MM.1S (cell line): ENCODE data around the gene LMTK3.

Source experiments
- DNase-seq: peaks from one replicate; pipeline ENCODE4 v3.0.0-alpha.2; 2015
- H2AFZ ChIP-seq: fragments of 300-600 bp; sonication (generic); 2 replicates; pipeline ENCODE4 v1.6.0; 2016; ENCODE audit warnings: antibody characterized with exemption, low read length
- H3F3A ChIP-seq: fragments of 300-600 bp; sonication (generic); 2 replicates; pipeline ENCODE4 v1.6.1; 2016; ENCODE audit warnings: mild to moderate bottlenecking, antibody characterized with exemption, low read length, moderate library complexity, mixed read lengths; ENCODE audit not compliant: insufficient read depth
- H3K27ac ChIP-seq: fragments of 300-600 bp; sonication (generic); 2 replicates; pipeline ENCODE4 v1.5.1; 2016; ENCODE audit warnings: mild to moderate bottlenecking, low read length
- H3K27me3 ChIP-seq: fragments of 300-600 bp; sonication (generic); replicated peaks from 2 replicates; pipeline ENCODE4 v1.6.0; 2016; ENCODE audit warnings: low read length; ENCODE audit not compliant: insufficient read depth
- H3K36me3 ChIP-seq: fragments of 300-600 bp; sonication (generic); replicated peaks from 2 replicates; pipeline ENCODE4 v1.6.1; 2016; ENCODE audit warnings: mild to moderate bottlenecking, low read length, mixed read lengths; ENCODE audit not compliant: insufficient read depth
- H3K4me1 ChIP-seq: fragments of 300-600 bp; sonication (generic); 2 replicates; pipeline ENCODE4 v1.6.1; 2016; ENCODE audit warnings: low read length, mixed read lengths
- H3K4me2 ChIP-seq: fragments of 300-600 bp; sonication (generic); 2 replicates; pipeline ENCODE4 v1.6.0; 2016; ENCODE audit warnings: low read depth, low read length
- H3K4me3 ChIP-seq: fragments of 300-600 bp; sonication (generic); 2 replicates; pipeline ENCODE4 v1.5.1; 2016; ENCODE audit warnings: low read length, mixed read lengths
- H3K79me2 ChIP-seq: fragments of 300-600 bp; sonication (generic); 2 replicates; pipeline ENCODE4 v1.6.1; 2016; ENCODE audit warnings: mixed run types, low read length, mixed read lengths
- H3K9ac ChIP-seq: fragments of 300-600 bp; sonication (generic); 2 replicates; pipeline ENCODE4 v1.6.1; 2016; ENCODE audit warnings: low read length, mixed read lengths
- H3K9me2 ChIP-seq: fragments of 300-600 bp; sonication (generic); replicated peaks from 2 replicates; pipeline ENCODE4 v1.6.1; 2016; ENCODE audit warnings: mild to moderate bottlenecking, low read length, mixed read lengths; ENCODE audit not compliant: insufficient read depth
- H3K9me3 ChIP-seq: fragments of 300-600 bp; sonication (generic); replicated peaks from 2 replicates; pipeline ENCODE4 v1.6.1; 2016; ENCODE audit warnings: mild to moderate bottlenecking, low read length, mixed read lengths; ENCODE audit not compliant: insufficient read depth
- H4K20me1 ChIP-seq: fragments of 300-600 bp; sonication (generic); 2 replicates; pipeline ENCODE4 v1.6.1; 2016; ENCODE audit warnings: mild to moderate bottlenecking, low read length, moderate library complexity, mixed read lengths; ENCODE audit not compliant: insufficient read depth
- EZH2 ChIP-seq: fragments of 300-600 bp; sonication (generic); optimal IDR thresholded peaks from 2 replicates; pipeline ENCODE3; 2017; ENCODE audit warnings: low read depth, mild to moderate bottlenecking, antibody characterized with exemption, low read length, mixed read lengths
- EZH2phosphoT487 ChIP-seq: fragments of 300-600 bp; sonication (generic); IDR thresholded peaks from 2 replicates; pipeline ENCODE4 v1.6.1; 2018; ENCODE audit warnings: antibody characterized with exemption, low read length
- TF ChIP-seq, protein P1 (sequence below): fragments of 300-600 bp; sonication (generic); IDR thresholded peaks from 2 replicates; pipeline ENCODE4 v1.5.1; 2016; ENCODE audit warnings: antibody characterized with exemption, low read length, mixed read lengths

LMTK3 gene

DNA sequence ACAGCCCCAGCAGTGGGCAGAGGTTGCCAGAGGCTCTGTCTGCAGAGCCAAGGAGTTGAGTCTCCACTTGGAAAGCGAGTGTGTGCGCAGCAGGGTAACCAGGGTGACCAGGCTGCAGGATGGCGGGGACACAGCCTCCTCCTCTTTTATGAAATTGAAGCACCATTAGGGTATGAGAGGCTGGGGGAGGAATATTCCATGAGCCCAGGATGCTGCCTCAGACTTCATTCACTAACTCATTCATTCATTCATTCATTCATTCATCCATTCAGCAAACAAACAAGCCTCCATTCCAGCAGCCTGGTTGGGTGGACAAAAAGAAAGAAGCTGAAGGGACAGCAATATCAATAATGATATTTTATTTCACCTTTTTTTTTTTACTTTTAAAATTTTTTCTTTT, 6.6 kb upstream of the LMTK3 start:
- Histone ChIP-seq H3K27me3 (peaks cover 68% of the 10 kb centered on the region), H3K4me1 (no peaks in the 10 kb centered on the region), H3K9me2 (no peaks in the 10 kb centered on the region), H3K4me2 (no peak overlapping the region), H3F3A (no peaks in the 10 kb centered on the region), H2AFZ (no peak overlapping the region), H3K36me3 (no peaks in the 10 kb centered on the region), H3K4me3 (no peak overlapping the region), H3K9me3 (no peaks in the 10 kb centered on the region), H4K20me1 (no peaks in the 10 kb centered on the region), H3K79me2 (no peaks in the 10 kb centered on the region), H3K9ac (no peak overlapping the region), H3K27ac (no peak overlapping the region)
- no peak for DNase-seq
- TF ChIP-seq EZH2phosphoT487 (no peak), EZH2 (no peak)
- TF ChIP-seq, protein P1, sequence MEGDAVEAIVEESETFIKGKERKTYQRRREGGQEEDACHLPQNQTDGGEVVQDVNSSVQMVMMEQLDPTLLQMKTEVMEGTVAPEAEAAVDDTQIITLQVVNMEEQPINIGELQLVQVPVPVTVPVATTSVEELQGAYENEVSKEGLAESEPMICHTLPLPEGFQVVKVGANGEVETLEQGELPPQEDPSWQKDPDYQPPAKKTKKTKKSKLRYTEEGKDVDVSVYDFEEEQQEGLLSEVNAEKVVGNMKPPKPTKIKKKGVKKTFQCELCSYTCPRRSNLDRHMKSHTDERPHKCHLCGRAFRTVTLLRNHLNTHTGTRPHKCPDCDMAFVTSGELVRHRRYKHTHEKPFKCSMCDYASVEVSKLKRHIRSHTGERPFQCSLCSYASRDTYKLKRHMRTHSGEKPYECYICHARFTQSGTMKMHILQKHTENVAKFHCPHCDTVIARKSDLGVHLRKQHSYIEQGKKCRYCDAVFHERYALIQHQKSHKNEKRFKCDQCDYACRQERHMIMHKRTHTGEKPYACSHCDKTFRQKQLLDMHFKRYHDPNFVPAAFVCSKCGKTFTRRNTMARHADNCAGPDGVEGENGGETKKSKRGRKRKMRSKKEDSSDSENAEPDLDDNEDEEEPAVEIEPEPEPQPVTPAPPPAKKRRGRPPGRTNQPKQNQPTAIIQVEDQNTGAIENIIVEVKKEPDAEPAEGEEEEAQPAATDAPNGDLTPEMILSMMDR: no peak

DNA sequence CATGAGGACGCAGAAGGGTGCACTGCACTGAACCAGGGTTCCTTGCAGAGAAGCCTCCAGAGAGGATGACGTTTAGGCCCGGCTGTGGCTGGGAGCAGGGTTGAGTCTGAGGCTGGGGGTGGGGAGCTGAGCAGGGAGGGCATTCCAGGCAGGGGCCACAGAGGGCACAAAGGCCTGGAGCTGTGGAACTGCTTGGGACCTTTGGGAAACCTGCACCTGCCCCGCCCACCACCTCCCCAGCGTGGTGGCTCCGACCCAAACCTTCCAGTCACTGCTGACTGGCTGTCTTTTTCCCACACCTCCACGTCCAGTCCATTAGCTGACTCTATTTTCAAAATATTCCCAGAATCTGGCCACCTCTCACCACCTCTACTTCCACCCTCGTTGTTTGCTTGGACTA, 4.9 kb upstream of the LMTK3 start:
- no peak overlapping the region for H3K4me3 ChIP-seq
- H3K27ac ChIP-seq: no peak overlapping the region
- no peak for TF ChIP-seq EZH2
- TF ChIP-seq, protein P1: no peak
- TF ChIP-seq EZH2phosphoT487: no peak
- H3F3A ChIP-seq: no peaks in the 10 kb centered on the region
- H3K9me3 ChIP-seq: no peaks in the 10 kb centered on the region
- H3K4me1 ChIP-seq: no peaks in the 10 kb centered on the region
- H4K20me1 ChIP-seq: no peaks in the 10 kb centered on the region
- H3K79me2 ChIP-seq: no peaks in the 10 kb centered on the region
- no peaks in the 10 kb centered on the region for H3K36me3 ChIP-seq
- H3K4me2 ChIP-seq: no peak overlapping the region
- no peak overlapping the region for H3K9ac ChIP-seq
- no peaks in the 10 kb centered on the region for H3K9me2 ChIP-seq
- DNase-seq: no peak
- peaks cover 67% of the 10 kb centered on the region for H3K27me3 ChIP-seq
- no peak overlapping the region for H2AFZ ChIP-seq

DNA sequence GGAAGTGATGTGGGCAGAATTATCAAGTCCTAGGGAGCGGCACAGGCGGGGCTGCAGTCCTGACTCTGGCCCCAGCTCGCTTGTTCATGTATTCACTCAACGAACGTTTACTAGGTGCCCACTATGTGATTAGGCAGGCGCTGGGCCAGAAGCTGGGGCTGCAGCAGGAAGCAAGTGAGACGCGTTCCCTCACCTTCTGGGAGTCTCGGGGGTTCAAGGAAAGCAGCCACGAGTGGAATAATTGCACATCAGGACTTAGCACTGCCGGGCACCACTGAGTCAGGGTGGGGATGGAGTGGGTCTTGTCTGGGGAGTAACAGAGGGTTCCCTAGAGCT, 2.5 kb upstream of the LMTK3 start:
- DNase-seq: no peak

More for the DNA sequence above, 2.5 kb upstream of the LMTK3 start:
- H3K9me3 ChIP-seq: no peaks in the 10 kb centered on the region
- H2AFZ ChIP-seq: 0 out of 2 replicates have a peak overlapping the region, but pooled peaks have one; percentile 94
- H3F3A ChIP-seq: no peaks in the 10 kb centered on the region
- H3K79me2 ChIP-seq: no peaks in the 10 kb centered on the region
- H3K36me3 ChIP-seq: no peaks in the 10 kb centered on the region
- peak overlapping the region; percentile 72 for H3K4me3 ChIP-seq
- H3K9me2 ChIP-seq: no peaks in the 10 kb centered on the region
- H3K4me2 ChIP-seq: peak overlapping the region; percentile 94
- H4K20me1 ChIP-seq: no peaks in the 10 kb centered on the region
- no peak overlapping the region for H3K9ac ChIP-seq
- H3K27me3 ChIP-seq: peaks cover 61% of the 10 kb centered on the region
- TF ChIP-seq, protein P1: no peak
- no peak for TF ChIP-seq EZH2
- TF ChIP-seq EZH2phosphoT487: no peak
- no peaks in the 10 kb centered on the region for H3K4me1 ChIP-seq
- no peak overlapping the region for H3K27ac ChIP-seq
